Suprapubic skin (tissue), 4 donors: ENCODE data around the gene SERP1. TPM values are rescaled to one million over a fixed set of nuclear protein-coding genes. Genes with fewer than 3 reads are reported as not detected.
A peak's percentile ranks its signal among the peaks of the same experiment; 100 is the strongest.

Experiments
- DNase-seq, 2 donors: peaks; one replicate each; pipeline ENCODE4 v3.0.0-alpha.2; 2019; ENCODE audit warnings: low spot score in 2 of 2
- H3K27ac ChIP-seq: fragments of 200-600 bp; sonication (generic); one replicate; pipeline ENCODE4 v1.5.1; 2019
- H3K27me3 ChIP-seq: fragments of 200-600 bp; sonication (generic); one replicate; pipeline ENCODE4 v1.5.1; 2019
- H3K36me3 ChIP-seq: fragments of 200-600 bp; sonication (generic); one replicate; pipeline ENCODE4 v1.5.1; 2019
- H3K4me1 ChIP-seq: fragments of 200-600 bp; sonication (generic); one replicate; pipeline ENCODE4 v1.5.1; 2019
- H3K4me3 ChIP-seq: fragments of 200-600 bp; sonication (generic); one replicate; pipeline ENCODE4 v1.5.1; 2019; ENCODE audit warnings: mild to moderate bottlenecking
- H3K9me3 ChIP-seq: fragments of 200-600 bp; sonication (generic); one replicate; pipeline ENCODE4 v1.5.1; 2019
- EP300 ChIP-seq: sonication (generic); formaldehyde crosslinking; IDR thresholded peaks from one replicate; pipeline ENCODE4 v1.6.1; 2017; ENCODE audit warnings: antibody characterized with exemption
- POLR2A ChIP-seq, 2 donors: fragments of 450-650 bp; IDR thresholded peaks; one replicate each; pipeline ENCODE4 v1.6.1; 2017; ENCODE audit warnings: antibody characterized with exemption in 2 of 2, mild to moderate bottlenecking in 2 of 2, moderate library complexity in 2 of 2
- POLR2AphosphoS5 ChIP-seq, 3 donors: sonication (generic); formaldehyde crosslinking; IDR thresholded peaks; one replicate each; pipeline ENCODE4 v1.6.1; 2017; ENCODE audit warnings: antibody characterized with exemption in 3 of 3
- WGBS: methylation state at CpG from one replicate; pipeline ENCODE4 v1.1.5; 2018; 5-methylcytosine and 5-hydroxymethylcytosine counted together
- total RNA-seq, 4 donors: library from RNA; depleted of rRNA; stranded (reverse); fragments of >200 nt; gene quantifications; one replicate each; pipeline ENCODE4 v1.1.0, GENCODE V29; 2016
- TF ChIP-seq, protein P1 (sequence below), 2 donors: fragments of 200-600 bp in 1 of 2; fragments of 450-650 bp in 1 of 2; sonication (generic) in 1 of 2; IDR thresholded peaks; one replicate each; pipeline ENCODE4 v1.5.1; 2016 to 2019; ENCODE audit warnings: antibody characterized with exemption in 2 of 2, mild to moderate bottlenecking in 1 of 2, moderate library complexity in 1 of 2

SERP1 gene
- total RNA-seq: 100 to 1,000 TPM in 3 of 4 donors, 10 to 100 TPM in 1; 84.2 to 149 (median 120) TPM

- H3K4me1 ChIP-seq: peaks cover 46% of the 10 kb centered on the region
- TF ChIP-seq POLR2AphosphoS5 (IDR thresholded peaks at IDR 0.05) (peak; percentile 36 to 93 (median 60)), EP300 (no peak), POLR2A (IDR thresholded peaks at IDR 0.05) (peak; percentile 77 to 94)
- TF ChIP-seq, protein P1, sequence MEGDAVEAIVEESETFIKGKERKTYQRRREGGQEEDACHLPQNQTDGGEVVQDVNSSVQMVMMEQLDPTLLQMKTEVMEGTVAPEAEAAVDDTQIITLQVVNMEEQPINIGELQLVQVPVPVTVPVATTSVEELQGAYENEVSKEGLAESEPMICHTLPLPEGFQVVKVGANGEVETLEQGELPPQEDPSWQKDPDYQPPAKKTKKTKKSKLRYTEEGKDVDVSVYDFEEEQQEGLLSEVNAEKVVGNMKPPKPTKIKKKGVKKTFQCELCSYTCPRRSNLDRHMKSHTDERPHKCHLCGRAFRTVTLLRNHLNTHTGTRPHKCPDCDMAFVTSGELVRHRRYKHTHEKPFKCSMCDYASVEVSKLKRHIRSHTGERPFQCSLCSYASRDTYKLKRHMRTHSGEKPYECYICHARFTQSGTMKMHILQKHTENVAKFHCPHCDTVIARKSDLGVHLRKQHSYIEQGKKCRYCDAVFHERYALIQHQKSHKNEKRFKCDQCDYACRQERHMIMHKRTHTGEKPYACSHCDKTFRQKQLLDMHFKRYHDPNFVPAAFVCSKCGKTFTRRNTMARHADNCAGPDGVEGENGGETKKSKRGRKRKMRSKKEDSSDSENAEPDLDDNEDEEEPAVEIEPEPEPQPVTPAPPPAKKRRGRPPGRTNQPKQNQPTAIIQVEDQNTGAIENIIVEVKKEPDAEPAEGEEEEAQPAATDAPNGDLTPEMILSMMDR (IDR thresholded peaks at IDR 0.05): no peak
- no peaks in the 10 kb centered on the region for H3K27me3 ChIP-seq
- WGBS: under 1% methylated on average over 22 of the region's 86 CpGs
- peaks cover 19% of the 10 kb centered on the region for H3K36me3 ChIP-seq
- DNase-seq: peak; percentile 99
- peak within 1 kb of the TSS; percentile 82 for H3K4me3 ChIP-seq
- H3K27ac ChIP-seq: peak within 1 kb of the TSS; percentile 97
- H3K9me3 ChIP-seq: no peaks in the 10 kb centered on the region
These were observed at the start of gene SERP1, which contains the start of gene EIF2A for GRCh38 chr3:150546226-150547044. SERP1 (minus strand) TSS chr3:150546496; CDS start chr3:150546135, 361 bp downstream. EIF2A (plus strand) TSS chr3:150546787; CDS start chr3:150546803, 16 bp downstream.

GRCh38 chr3:150594150-150594549 is 47.9 kb upstream of the SERP1 start:
- TF ChIP-seq, protein P1 (IDR thresholded peaks at IDR 0.05): no peak
- no peak for TF ChIP-seq EP300
- no peak for TF ChIP-seq POLR2A (IDR thresholded peaks at IDR 0.05)
- TF ChIP-seq POLR2AphosphoS5 (IDR thresholded peaks at IDR 0.05): no peak
- Histone ChIP-seq H3K36me3 (no peaks in the 10 kb centered on the region), H3K4me1 (peaks cover under 1% of the 10 kb centered on the region), H3K9me3 (no peaks in the 10 kb centered on the region), H3K27ac (no peak overlapping the region), H3K27me3 (no peaks in the 10 kb centered on the region), H3K4me3 (no peak overlapping the region)
- no peak for DNase-seq
- 93% methylated on average over 4 of the region's 4 CpGs for WGBS

DNA sequence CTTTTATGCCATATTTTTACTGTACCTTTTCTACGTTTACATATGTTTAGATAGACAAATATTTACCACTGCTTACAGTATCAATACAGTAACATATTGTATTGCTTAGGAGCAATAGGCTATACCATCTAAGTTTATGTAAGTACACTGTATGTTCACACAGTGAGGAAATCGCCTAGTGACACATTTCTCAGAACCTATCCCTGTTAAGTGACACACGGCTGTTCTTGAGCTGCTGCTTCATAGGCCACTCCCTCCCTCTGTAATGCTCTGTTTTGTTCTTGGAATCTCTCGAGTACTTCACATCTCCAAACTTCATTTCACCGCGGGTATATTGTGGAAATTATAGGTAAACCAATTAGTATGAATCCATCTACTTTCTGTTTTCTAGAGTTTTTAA is 43.5 kb upstream of the SERP1 start:
- Histone ChIP-seq H3K4me1 (no peaks in the 10 kb centered on the region), H3K36me3 (peaks cover 11% of the 10 kb centered on the region), H3K4me3 (no peak overlapping the region), H3K9me3 (no peaks in the 10 kb centered on the region), H3K27me3 (no peaks in the 10 kb centered on the region), H3K27ac (no peak overlapping the region)
- TF ChIP-seq, protein P1 (IDR thresholded peaks at IDR 0.05): no peak
- TF ChIP-seq EP300 (no peak), POLR2AphosphoS5 (IDR thresholded peaks at IDR 0.05) (no peak)
- DNase-seq: no peak
- WGBS: 84% methylated on average over 5 of the region's 6 CpGs

DNA sequence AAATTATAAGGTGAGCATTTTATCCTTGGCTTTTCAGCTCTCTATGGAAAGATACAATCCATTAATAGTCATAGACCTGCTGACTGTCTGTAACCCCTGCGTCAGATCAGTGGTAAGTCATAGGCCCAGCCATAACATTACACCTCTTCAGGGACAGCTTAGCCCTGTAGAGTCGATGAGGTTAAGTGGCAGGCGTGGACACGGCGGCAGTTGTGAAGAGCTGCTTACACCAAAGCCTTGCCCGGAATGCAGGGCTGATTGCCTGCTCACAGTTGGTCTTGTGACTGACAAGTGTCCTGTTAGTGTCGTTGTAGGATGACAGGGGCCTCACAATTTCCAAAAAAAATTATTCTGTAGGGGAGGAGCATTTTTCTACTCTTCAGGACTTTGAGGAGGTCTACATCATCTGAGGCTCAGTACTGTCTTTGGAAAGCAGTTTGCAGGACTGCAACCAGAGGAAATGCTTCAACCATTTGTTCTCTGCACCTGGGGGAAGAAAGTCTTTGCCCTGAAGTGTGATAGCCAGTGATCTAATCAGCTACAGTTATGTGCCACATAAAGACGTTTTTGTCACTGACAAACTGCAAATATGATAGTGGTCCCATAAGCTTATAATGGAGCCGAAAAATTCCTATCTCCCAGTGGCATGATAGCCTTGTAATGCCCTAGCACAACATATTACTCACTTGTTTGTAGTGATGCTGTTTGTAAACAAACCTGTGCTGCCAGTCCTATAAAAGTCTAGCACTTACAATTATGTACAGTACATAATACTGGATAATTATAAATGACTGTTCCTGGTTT is 41.9 kb upstream of the SERP1 start:
- no peaks in the 10 kb centered on the region for H3K27me3 ChIP-seq
- no peak overlapping the region for H3K4me3 ChIP-seq
- H3K36me3 ChIP-seq: peaks cover 26% of the 10 kb centered on the region
- TF ChIP-seq POLR2AphosphoS5 (IDR thresholded peaks at IDR 0.05) (no peak), POLR2A (IDR thresholded peaks at IDR 0.05) (no peak)
- 71% methylated on average over 9 of the region's 9 CpGs for WGBS
- no peaks in the 10 kb centered on the region for H3K9me3 ChIP-seq
- no peaks in the 10 kb centered on the region for H3K4me1 ChIP-seq
- no peak for DNase-seq
- H3K27ac ChIP-seq: no peak overlapping the region

DNA sequence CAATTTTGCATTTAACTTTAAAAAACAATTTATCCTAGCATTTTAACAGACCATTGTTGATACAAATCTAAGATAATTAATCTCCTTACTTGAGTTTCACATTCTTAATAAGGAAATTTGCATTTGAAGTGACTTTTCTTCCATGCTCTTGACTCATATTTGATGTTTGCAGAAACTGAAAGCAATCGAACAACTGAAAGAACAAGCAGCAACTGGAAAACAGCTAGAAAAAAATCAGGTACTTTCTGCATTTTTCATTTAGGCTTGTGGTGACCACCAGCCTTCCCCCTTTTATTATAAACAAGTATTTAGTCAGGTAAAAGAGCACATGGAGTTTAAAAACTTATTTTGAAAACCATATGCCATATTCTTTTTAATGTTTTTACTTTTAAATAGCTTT is 36.7 kb upstream of the SERP1 start:
- 67% methylated on average over 1 of the region's 1 CpG for WGBS
- no peak overlapping the region for H3K27ac ChIP-seq
- H3K4me3 ChIP-seq: no peak overlapping the region
- peaks cover 63% of the 10 kb centered on the region for H3K36me3 ChIP-seq
- no peaks in the 10 kb centered on the region for H3K27me3 ChIP-seq
- no peaks in the 10 kb centered on the region for H3K4me1 ChIP-seq
- TF ChIP-seq EP300: no peak
- no peak for TF ChIP-seq POLR2AphosphoS5 (IDR thresholded peaks at IDR 0.05)
- no peak for TF ChIP-seq POLR2A (IDR thresholded peaks at IDR 0.05)
- TF ChIP-seq, protein P1 (IDR thresholded peaks at IDR 0.05): no peak
- no peaks in the 10 kb centered on the region for H3K9me3 ChIP-seq
- DNase-seq: no peak
